RWPE2 (cell line): Measurements from ENCODE around the gene CCDC85C.

Experiments
- ATAC-seq: fragments of 200-7000 bp; cut with Tn5 transposase; 3 replicates; pipeline ENCODE4 v1.9.1; 2021; ENCODE audit warnings: low read depth
- DNase-seq: peaks from one replicate; pipeline ENCODE4 v3.0.0-alpha.2; 2020; ENCODE audit warnings: low spot score
- H3K27ac ChIP-seq: fragments of 450-650 bp; 2 replicates; pipeline ENCODE4 v1.5.1; 2017; ENCODE audit warnings: mild to moderate bottlenecking; ENCODE audit not compliant: poor library complexity, severe bottlenecking
- H3K27me3 ChIP-seq: fragments of 250-450 bp; sonication (Bioruptor Pico); 2 replicates; pipeline ENCODE4 v1.5.1; 2021; ENCODE audit warnings: mild to moderate bottlenecking, moderate library complexity; ENCODE audit not compliant: insufficient read depth, poor library complexity, severe bottlenecking
- H3K36me3 ChIP-seq: fragments of 250-450 bp; sonication (Bioruptor Pico); 2 replicates; pipeline ENCODE4 v1.5.1; 2020; ENCODE audit warnings: low read depth, mild to moderate bottlenecking, moderate library complexity
- H3K4me1 ChIP-seq: fragments of 250-450 bp; sonication (Bioruptor Pico); 2 replicates; pipeline ENCODE4 v1.5.1; 2021; ENCODE audit warnings: mild to moderate bottlenecking, moderate library complexity; ENCODE audit not compliant: insufficient read depth, poor library complexity, severe bottlenecking
- H3K4me3 ChIP-seq: fragments of 250-450 bp; sonication (Bioruptor Pico); 2 replicates; pipeline ENCODE4 v1.5.1; 2021; ENCODE audit warnings: mild to moderate bottlenecking, moderate library complexity; ENCODE audit not compliant: severe bottlenecking
- H3K9me3 ChIP-seq: fragments of 250-450 bp; sonication (Bioruptor Pico); 2 replicates; pipeline ENCODE4 v1.5.1; 2021; ENCODE audit warnings: mild to moderate bottlenecking, moderate library complexity; ENCODE audit not compliant: severe bottlenecking
- CTCF ChIP-seq: fragments of 450-650 bp; IDR thresholded peaks from one replicate; pipeline ENCODE4 v1.5.1; 2017; ENCODE audit warnings: mild to moderate bottlenecking, moderate library complexity; ENCODE audit not compliant: poor library complexity, severe bottlenecking

CCDC85C gene

GRCh38 chr14:99612738-99613330, 8.8 kb upstream of the CCDC85C start:
- DNase-seq (peak; percentile 92), ATAC-seq (peak; percentile 87)
- no peak for TF ChIP-seq CTCF
- H3K27me3 ChIP-seq = no peaks in the 10 kb centered on the region
- no peaks in the 10 kb centered on the region for H3K9me3 ChIP-seq
- peak overlapping the region; percentile 84 for H3K27ac ChIP-seq
- no peak overlapping the region for H3K4me3 ChIP-seq
- H3K36me3 ChIP-seq = no peaks in the 10 kb centered on the region
- H3K4me1 ChIP-seq = peaks cover 23% of the 10 kb centered on the region

- Histone ChIP-seq H3K4me3 (no peak overlapping the region), H3K4me1 (peaks cover 23% of the 10 kb centered on the region), H3K36me3 (no peaks in the 10 kb centered on the region), H3K27ac (peak overlapping the region; percentile 84), H3K9me3 (no peaks in the 10 kb centered on the region), H3K27me3 (no peaks in the 10 kb centered on the region)
- DNase-seq = no peak
- peak; percentile 56 for ATAC-seq
- TF ChIP-seq CTCF = no peak
Measured at GRCh38 chr14:99612071-99612737, 8.2 kb upstream of the CCDC85C start.

GRCh38 chr14:99611646-99612045, 7.6 kb upstream of the CCDC85C start:
- no peaks in the 10 kb centered on the region for H3K36me3 ChIP-seq
- H3K27ac ChIP-seq = peak overlapping the region; percentile 84
- H3K9me3 ChIP-seq = no peaks in the 10 kb centered on the region
- ATAC-seq (no peak), DNase-seq (no peak)
- no peak overlapping the region for H3K4me3 ChIP-seq
- H3K27me3 ChIP-seq = no peaks in the 10 kb centered on the region
- peaks cover 23% of the 10 kb centered on the region for H3K4me1 ChIP-seq
- no peak for TF ChIP-seq CTCF

GRCh38 chr14:99609245-99610170, 5.5 kb upstream of the CCDC85C start:
- DNase-seq (no peak), ATAC-seq (no peak)
- Histone ChIP-seq H3K27me3 (no peaks in the 10 kb centered on the region), H3K36me3 (no peaks in the 10 kb centered on the region), H3K4me3 (no peak overlapping the region), H3K27ac (no peak overlapping the region), H3K4me1 (peaks cover 26% of the 10 kb centered on the region), H3K9me3 (no peaks in the 10 kb centered on the region)
- TF ChIP-seq CTCF = peak; percentile 45
